HG03139 (cell line): ENCODE results near the gene CHMP5.
"Not testable (repeated sequence)": the region's sequence is repeated elsewhere in the genome, so short reads cannot be mapped to it uniquely, and the experiment has no call there.

Experiments used
- ATAC-seq: cut with Tn5 transposase; IDR thresholded peaks from one replicate; pipeline ENCODE4 v1.9.1; 2021; ENCODE audit not compliant: unreplicated experiment

The CHMP5 gene

GRCh38 chr9:33311953-33312352 is 47.1 kb downstream of the CHMP5 start:
- no peak for ATAC-seq

GRCh38 chr9:33315371-33315770 is 50.5 kb downstream of the CHMP5 start:
- no peak for ATAC-seq

GRCh38 chr9:33317136-33317535 is 52.3 kb downstream of the CHMP5 start:
- ATAC-seq = not testable (repeated sequence)

- no peak for ATAC-seq
Observed at GRCh38 chr9:33318225-33318624, 53.4 kb downstream of the CHMP5 start.

GRCh38 chr9:33318781-33319180 is 53.9 kb downstream of the CHMP5 start:
- ATAC-seq = no peak

- ATAC-seq = no peak
Observed at GRCh38 chr9:33320230-33320567, 55.4 kb downstream of the CHMP5 start.

GRCh38 chr9:33320568-33321261 is 55.9 kb downstream of the CHMP5 start:
- no peak for ATAC-seq

- ATAC-seq = no peak
Observed at GRCh38 chr9:33329117-33329563, 64.3 kb downstream of the CHMP5 start.

- no peak for ATAC-seq
Observed at GRCh38 chr9:33329979-33330378, 65.1 kb downstream of the CHMP5 start.

- no peak for ATAC-seq
Observed at GRCh38 chr9:33331377-33331891, 66.6 kb downstream of the CHMP5 start.
